ENCODE measurements around the gene FGR. TPM values are rescaled to one million over a fixed set of nuclear protein-coding genes. Genes with fewer than 3 reads are reported as not detected.
A peak's percentile ranks its signal among the peaks of the same experiment; 100 is the strongest.

FGR gene
- total and polyA plus RNA-seq, 2 experiments from 2014 or later, result 0.53 to 0.56 TPM

DNA sequence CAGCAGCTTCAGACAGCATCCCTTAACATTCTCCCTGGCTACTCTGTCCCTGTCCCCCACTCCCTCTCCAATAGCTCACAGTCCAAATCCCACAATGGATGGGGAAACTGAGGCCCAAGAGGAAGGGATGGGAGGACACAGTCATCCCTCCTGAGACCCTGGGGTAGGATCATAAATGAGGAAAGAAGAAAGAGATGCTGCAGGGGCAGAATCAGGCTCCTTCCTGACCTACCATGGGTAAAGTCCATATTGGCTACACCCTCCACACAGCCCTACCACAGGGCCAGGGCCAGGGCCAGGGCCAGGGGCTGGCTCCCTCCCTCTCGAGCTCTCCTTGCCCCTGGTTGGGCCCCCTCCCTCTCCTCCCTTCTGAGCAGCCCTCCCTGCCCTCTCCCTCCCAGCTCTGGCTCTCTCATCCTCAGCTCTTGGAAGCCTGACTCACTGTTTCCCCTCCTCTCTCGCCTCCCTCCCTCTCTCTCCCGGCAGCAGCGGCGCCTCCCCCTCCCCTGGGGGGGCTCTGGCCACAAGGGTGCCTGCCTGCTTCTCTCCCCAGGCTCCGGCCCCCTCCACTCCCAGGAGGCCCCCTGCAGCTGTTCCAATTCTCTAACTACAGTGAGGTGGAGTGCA, 36.0 kb downstream of the FGR start (continued):
- TF ChIP-seq, protein P1, sequence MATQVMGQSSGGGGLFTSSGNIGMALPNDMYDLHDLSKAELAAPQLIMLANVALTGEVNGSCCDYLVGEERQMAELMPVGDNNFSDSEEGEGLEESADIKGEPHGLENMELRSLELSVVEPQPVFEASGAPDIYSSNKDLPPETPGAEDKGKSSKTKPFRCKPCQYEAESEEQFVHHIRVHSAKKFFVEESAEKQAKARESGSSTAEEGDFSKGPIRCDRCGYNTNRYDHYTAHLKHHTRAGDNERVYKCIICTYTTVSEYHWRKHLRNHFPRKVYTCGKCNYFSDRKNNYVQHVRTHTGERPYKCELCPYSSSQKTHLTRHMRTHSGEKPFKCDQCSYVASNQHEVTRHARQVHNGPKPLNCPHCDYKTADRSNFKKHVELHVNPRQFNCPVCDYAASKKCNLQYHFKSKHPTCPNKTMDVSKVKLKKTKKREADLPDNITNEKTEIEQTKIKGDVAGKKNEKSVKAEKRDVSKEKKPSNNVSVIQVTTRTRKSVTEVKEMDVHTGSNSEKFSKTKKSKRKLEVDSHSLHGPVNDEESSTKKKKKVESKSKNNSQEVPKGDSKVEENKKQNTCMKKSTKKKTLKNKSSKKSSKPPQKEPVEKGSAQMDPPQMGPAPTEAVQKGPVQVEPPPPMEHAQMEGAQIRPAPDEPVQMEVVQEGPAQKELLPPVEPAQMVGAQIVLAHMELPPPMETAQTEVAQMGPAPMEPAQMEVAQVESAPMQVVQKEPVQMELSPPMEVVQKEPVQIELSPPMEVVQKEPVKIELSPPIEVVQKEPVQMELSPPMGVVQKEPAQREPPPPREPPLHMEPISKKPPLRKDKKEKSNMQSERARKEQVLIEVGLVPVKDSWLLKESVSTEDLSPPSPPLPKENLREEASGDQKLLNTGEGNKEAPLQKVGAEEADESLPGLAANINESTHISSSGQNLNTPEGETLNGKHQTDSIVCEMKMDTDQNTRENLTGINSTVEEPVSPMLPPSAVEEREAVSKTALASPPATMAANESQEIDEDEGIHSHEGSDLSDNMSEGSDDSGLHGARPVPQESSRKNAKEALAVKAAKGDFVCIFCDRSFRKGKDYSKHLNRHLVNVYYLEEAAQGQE (IDR thresholded peaks at IDR 0.05; ENCODE audit: unreplicated experiment), result no peak
- TF ChIP-seq NANOG (IDR thresholded peaks at IDR 0.05; ENCODE audit: borderline replicate concordance) (no peak), ZNF114 (CRISPR knock-in tag; IDR thresholded peaks at IDR 0.05) (no peak), STAT1 (IDR thresholded peaks at IDR 0.05; ENCODE audit: unreplicated experiment) (no peak), CREB1 (CRISPR knock-in tag; IDR thresholded peaks at IDR 0.05; ENCODE audit: low read depth) (no peak)
- TF ChIP-seq, protein P2, sequence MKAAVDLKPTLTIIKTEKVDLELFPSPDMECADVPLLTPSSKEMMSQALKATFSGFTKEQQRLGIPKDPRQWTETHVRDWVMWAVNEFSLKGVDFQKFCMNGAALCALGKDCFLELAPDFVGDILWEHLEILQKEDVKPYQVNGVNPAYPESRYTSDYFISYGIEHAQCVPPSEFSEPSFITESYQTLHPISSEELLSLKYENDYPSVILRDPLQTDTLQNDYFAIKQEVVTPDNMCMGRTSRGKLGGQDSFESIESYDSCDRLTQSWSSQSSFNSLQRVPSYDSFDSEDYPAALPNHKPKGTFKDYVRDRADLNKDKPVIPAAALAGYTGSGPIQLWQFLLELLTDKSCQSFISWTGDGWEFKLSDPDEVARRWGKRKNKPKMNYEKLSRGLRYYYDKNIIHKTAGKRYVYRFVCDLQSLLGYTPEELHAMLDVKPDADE (IDR thresholded peaks at IDR 0.05), result no peak
- TF ChIP-seq, protein P3, sequence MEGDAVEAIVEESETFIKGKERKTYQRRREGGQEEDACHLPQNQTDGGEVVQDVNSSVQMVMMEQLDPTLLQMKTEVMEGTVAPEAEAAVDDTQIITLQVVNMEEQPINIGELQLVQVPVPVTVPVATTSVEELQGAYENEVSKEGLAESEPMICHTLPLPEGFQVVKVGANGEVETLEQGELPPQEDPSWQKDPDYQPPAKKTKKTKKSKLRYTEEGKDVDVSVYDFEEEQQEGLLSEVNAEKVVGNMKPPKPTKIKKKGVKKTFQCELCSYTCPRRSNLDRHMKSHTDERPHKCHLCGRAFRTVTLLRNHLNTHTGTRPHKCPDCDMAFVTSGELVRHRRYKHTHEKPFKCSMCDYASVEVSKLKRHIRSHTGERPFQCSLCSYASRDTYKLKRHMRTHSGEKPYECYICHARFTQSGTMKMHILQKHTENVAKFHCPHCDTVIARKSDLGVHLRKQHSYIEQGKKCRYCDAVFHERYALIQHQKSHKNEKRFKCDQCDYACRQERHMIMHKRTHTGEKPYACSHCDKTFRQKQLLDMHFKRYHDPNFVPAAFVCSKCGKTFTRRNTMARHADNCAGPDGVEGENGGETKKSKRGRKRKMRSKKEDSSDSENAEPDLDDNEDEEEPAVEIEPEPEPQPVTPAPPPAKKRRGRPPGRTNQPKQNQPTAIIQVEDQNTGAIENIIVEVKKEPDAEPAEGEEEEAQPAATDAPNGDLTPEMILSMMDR (conservative IDR thresholded peaks at IDR 0.05; ENCODE audit: low read depth in 2 of 2), result no peak

DNA sequence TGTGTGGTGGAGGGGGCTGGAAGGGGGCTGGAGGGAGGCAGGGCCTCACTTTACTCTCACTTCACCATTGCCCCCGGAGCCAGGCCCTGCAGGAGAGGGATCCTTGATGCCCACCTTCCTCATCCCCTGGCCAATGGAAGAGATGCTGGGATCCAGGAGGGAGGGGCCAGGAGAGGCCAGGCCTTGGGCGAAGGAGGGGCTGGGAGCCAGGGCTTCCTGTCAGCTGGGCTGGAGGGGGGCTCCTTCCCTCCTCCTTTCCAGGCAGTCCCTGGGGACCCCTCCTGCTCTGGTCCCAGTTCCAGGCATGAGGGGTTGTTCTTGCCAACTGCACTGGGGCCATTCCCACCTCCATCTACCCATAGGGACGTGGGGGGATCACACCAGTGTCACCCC, 36.7 kb downstream of the FGR start:
- Histone ChIP-seq H3K4me1 (ENCODE audit: insufficient read depth) (peaks cover 72% of the 10 kb centered on the region), H3K27me3 (ENCODE audit: insufficient read depth) (no peaks in the 10 kb centered on the region), H4K20me1 (replicated peaks; ENCODE audit: insufficient read depth) (peaks cover 23% of the 10 kb centered on the region), H3K36me3 (ENCODE audit: insufficient read depth) (no peaks in the 10 kb centered on the region), H2AFZ (no peak overlapping the region), H3K79me2 (replicated peaks; ENCODE audit: insufficient read depth) (peaks cover 66% of the 10 kb centered on the region), H3K27ac (ENCODE audit: low read depth) (no peak overlapping the region), H3K4me3 (no peak overlapping the region), H3K9me2 (ENCODE audit: insufficient read depth) (no peaks in the 10 kb centered on the region), H3F3A (replicated peaks; ENCODE audit: low read depth) (peaks cover 7% of the 10 kb centered on the region; the same call in 1 of the 2 replicates), H3K4me2 (peak overlapping the region; percentile 78)
- peaks cover 17% of the 10 kb centered on the region for H3K27me3 Mint-ChIP-seq (ENCODE audit: insufficient read depth, low read depth, poor library complexity)
- peak overlapping the region; percentile 15; the same call in 1 of the 3 replicates for H3K4me3 Mint-ChIP-seq
- TF ChIP-seq ZNF331 (CRISPR knock-in tag; IDR thresholded peaks at IDR 0.05; ENCODE audit: low read depth), result no peak
- no peak for TF ChIP-seq POLR2AphosphoS5 (IDR thresholded peaks at IDR 0.05; ENCODE audit: low read depth)
- H3K27ac Mint-ChIP-seq, result no peak overlapping the region
- DNase-seq (ENCODE audit: low spot score) (peak; percentile 73), ATAC-seq (peak; percentile 13)
- H3K36me3 Mint-ChIP-seq (ENCODE audit: low read depth), result no peaks in the 10 kb centered on the region; the same call in 2 of the 3 replicates
- no peaks in the 10 kb centered on the region for H3K9me3 Mint-ChIP-seq
- peaks cover 34% of the 10 kb centered on the region for H3K4me1 Mint-ChIP-seq

All from GM23338 (cell line).